ENCODE measurements around the gene TDRKH.
"Not testable (repeated sequence)": the region's sequence is repeated elsewhere in the genome, so short reads cannot be mapped to it uniquely, and the experiment has no call there.

Gene TDRKH

GRCh38 chr1:151780736-151781135 lies 9.6 kb downstream of the TDRKH start:
- not testable (repeated sequence) for H3K27me3 Mint-ChIP-seq; DNase-seq; H3K4me1 Mint-ChIP-seq (ENCODE audit: low read depth in 2 of 2); ATAC-seq (replicated peaks); H3K27ac Mint-ChIP-seq; H3K9me3 Mint-ChIP-seq; H3K4me3 Mint-ChIP-seq
- H3K36me3 Mint-ChIP-seq (ENCODE audit: insufficient read depth), result peaks cover 20% of the 10 kb centered on the region

- H3K4me1 Mint-ChIP-seq (ENCODE audit: low read depth in 2 of 2), result no peaks in the 10 kb centered on the region
- H3K36me3 Mint-ChIP-seq (ENCODE audit: insufficient read depth), result peaks cover 27% of the 10 kb centered on the region
- no peak for ATAC-seq (replicated peaks)
- no peak overlapping the region for H3K27ac Mint-ChIP-seq
- H3K4me3 Mint-ChIP-seq, result no peak overlapping the region
- H3K9me3 Mint-ChIP-seq, result no peaks in the 10 kb centered on the region
- H3K27me3 Mint-ChIP-seq, result no peaks in the 10 kb centered on the region
- DNase-seq, result no peak
Observed at GRCh38 chr1:151779852-151780251, 10.4 kb downstream of the TDRKH start.

DNA sequence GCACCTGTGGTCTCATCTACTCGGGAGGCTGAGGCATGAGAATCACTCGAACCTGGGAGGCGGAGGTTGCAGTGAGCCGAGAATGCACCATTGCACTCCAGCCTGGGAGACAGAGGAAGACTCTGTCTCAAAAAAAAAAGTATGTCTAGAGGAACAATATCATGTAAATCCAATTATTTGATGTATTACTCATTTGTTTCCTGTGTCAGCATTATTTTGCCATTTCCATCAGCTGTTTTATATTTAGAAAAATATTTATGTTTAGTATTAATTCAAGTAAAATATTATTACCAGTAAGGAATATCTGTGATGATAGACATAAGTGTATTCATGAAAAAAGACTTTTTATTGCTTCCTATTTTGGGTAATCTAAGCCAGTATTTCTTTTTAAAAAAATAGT lies 13.0 kb downstream of the TDRKH start:
- Mint-ChIP-seq H3K27me3 (no peaks in the 10 kb centered on the region), H3K36me3 (ENCODE audit: insufficient read depth) (peaks cover 31% of the 10 kb centered on the region), H3K4me1 (ENCODE audit: low read depth in 2 of 2) (no peaks in the 10 kb centered on the region), H3K9me3 (no peaks in the 10 kb centered on the region), H3K27ac (no peak overlapping the region), H3K4me3 (no peak overlapping the region)
- DNase-seq, result no peak
- no peak for ATAC-seq (replicated peaks)

- ATAC-seq (replicated peaks) (no peak), DNase-seq (no peak)
- no peak overlapping the region for H3K27ac Mint-ChIP-seq
- H3K36me3 Mint-ChIP-seq (ENCODE audit: insufficient read depth), result peaks cover 31% of the 10 kb centered on the region
- H3K4me1 Mint-ChIP-seq (ENCODE audit: low read depth in 2 of 2), result no peaks in the 10 kb centered on the region
- no peak overlapping the region for H3K4me3 Mint-ChIP-seq
- no peaks in the 10 kb centered on the region for H3K27me3 Mint-ChIP-seq
- no peaks in the 10 kb centered on the region for H3K9me3 Mint-ChIP-seq
Observed at GRCh38 chr1:151776665-151777062, 13.6 kb downstream of the TDRKH start.

DNA sequence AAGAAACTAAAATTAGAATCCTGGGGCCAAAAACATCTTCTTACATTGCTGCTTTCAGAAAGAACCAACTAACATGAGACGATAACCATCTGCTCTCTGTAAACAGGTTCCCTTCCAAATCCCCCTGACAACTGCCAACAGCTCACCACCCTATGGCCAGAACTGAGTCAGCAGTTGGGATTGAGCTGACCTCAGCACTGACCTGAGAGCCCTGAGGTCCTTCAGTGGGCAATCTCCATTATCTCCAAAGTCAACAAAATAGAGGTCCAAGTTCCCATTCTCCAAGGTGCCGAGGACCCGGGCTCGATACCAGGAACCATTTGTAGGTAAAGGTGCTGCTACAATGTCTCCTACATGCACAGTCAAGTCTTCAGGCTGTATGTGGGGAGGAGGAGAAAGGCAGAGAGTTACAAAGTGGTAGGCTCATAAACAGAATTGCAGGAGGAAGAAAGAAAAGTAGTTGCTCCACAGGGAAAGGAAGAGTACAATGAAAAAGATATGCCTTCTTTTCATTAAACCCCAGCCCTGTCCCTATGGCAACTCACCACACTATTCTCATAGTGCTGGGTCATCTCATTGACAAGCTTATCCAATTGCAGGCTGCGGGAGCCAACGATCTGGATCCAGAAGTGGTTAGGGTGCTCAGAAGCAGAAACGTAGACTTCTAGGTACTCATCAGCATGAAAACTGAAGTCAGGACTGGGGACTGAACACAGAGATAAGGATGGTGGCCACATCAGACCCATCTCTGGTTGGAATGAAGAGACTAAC lies 14.2 kb downstream of the TDRKH start:
- H3K4me3 Mint-ChIP-seq, result no peak overlapping the region
- H3K27me3 Mint-ChIP-seq, result no peaks in the 10 kb centered on the region
- DNase-seq (no peak), ATAC-seq (replicated peaks) (no peak)
- no peaks in the 10 kb centered on the region for H3K9me3 Mint-ChIP-seq
- H3K36me3 Mint-ChIP-seq (ENCODE audit: insufficient read depth), result peaks cover 33% of the 10 kb centered on the region
- no peaks in the 10 kb centered on the region for H3K4me1 Mint-ChIP-seq (ENCODE audit: low read depth in 2 of 2)
- no peak overlapping the region for H3K27ac Mint-ChIP-seq

DNA sequence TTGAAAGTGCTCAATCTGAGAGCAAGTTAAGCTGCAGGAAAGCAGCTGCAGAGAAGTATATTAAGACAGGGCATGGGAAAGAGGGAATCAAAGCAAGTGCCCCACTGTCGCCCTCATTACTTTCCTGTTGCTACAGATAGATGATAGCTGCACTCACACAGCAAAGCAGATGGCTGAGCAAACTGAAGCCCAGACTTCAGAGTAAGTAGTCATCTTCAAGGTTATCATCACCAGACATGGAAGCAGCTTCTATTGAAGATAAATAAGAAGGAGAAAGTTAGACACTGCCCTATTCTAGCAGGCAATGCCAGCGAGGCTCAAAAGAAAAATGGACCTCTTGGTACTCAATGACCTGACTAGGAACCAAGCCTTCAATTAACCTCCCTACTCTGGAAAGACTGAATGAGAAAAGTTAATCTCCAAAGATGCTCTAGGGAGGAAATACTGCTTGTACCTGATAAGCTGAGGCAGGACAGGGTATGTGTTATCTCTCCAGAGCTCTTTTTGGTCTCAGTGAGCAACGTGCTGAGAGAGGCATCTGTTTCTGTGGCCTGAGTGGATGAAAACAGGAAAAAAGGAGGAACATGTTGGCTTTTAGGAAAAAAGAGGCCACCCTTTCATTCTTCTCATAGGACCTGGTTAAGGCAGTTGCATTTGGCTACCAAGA lies 15.9 kb downstream of the TDRKH start:
- no peaks in the 10 kb centered on the region for H3K4me1 Mint-ChIP-seq (ENCODE audit: low read depth in 2 of 2)
- no peak for ATAC-seq (replicated peaks)
- no peak overlapping the region for H3K27ac Mint-ChIP-seq
- no peaks in the 10 kb centered on the region for H3K9me3 Mint-ChIP-seq
- peaks cover 33% of the 10 kb centered on the region for H3K36me3 Mint-ChIP-seq (ENCODE audit: insufficient read depth)
- H3K4me3 Mint-ChIP-seq, result no peak overlapping the region
- no peaks in the 10 kb centered on the region for H3K27me3 Mint-ChIP-seq
- no peak for DNase-seq

DNA sequence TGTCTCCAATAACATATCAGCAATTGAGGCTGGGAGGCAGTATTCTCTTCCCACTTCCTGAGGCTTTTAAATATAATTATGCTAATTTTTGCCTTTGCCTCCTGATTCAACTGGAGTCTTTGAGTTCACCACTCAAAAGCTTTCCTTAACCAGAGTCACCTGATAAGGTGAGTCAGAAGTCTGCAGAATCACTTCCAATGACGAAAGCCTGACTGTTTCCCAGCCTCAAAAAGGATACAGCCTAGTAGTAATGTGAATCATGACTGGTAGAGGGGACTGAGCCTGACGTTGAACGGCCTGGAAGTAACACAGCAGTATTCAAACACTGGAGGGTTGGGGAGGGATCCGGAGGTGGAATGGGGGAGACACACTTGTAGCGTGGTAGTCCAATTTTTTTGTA lies 16.6 kb downstream of the TDRKH start:
- Mint-ChIP-seq H3K36me3 (ENCODE audit: insufficient read depth) (peaks cover 29% of the 10 kb centered on the region), H3K27ac (no peak overlapping the region), H3K4me1 (ENCODE audit: low read depth in 2 of 2) (no peaks in the 10 kb centered on the region), H3K27me3 (no peaks in the 10 kb centered on the region), H3K4me3 (no peak overlapping the region), H3K9me3 (no peaks in the 10 kb centered on the region)
- ATAC-seq (replicated peaks) (no peak), DNase-seq (no peak)

GRCh38 chr1:151769270-151769669 lies 21.0 kb downstream of the TDRKH start:
- ATAC-seq (replicated peaks); DNase-seq; H3K4me1 Mint-ChIP-seq (ENCODE audit: low read depth in 2 of 2); H3K27me3 Mint-ChIP-seq; H3K27ac Mint-ChIP-seq; H3K36me3 Mint-ChIP-seq (ENCODE audit: insufficient read depth); H3K9me3 Mint-ChIP-seq; H3K4me3 Mint-ChIP-seq: not testable (repeated sequence)

GRCh38 chr1:151768351-151769066 lies 21.8 kb downstream of the TDRKH start:
- not testable (repeated sequence) for H3K36me3 Mint-ChIP-seq (ENCODE audit: insufficient read depth); ATAC-seq (replicated peaks); H3K4me3 Mint-ChIP-seq; H3K27me3 Mint-ChIP-seq; H3K27ac Mint-ChIP-seq; H3K4me1 Mint-ChIP-seq (ENCODE audit: low read depth in 2 of 2); DNase-seq; H3K9me3 Mint-ChIP-seq

- Mint-ChIP-seq H3K36me3 (ENCODE audit: insufficient read depth) (peaks cover 47% of the 10 kb centered on the region), H3K27ac (peak overlapping the region; percentile 97 to 98), H3K4me1 (ENCODE audit: low read depth in 2 of 2) (peaks cover 14 to 15% of the 10 kb centered on the region in 2 donors), H3K4me3 (peak overlapping the region; percentile 95 to 97), H3K9me3 (no peaks in the 10 kb centered on the region), H3K27me3 (no peaks in the 10 kb centered on the region)
- ATAC-seq (replicated peaks) (no peak), DNase-seq (no peak)
Observed at GRCh38 chr1:151763990-151764389, 26.3 kb downstream of the TDRKH start.

GRCh38 chr1:151762941-151763921 lies 27.1 kb downstream of the TDRKH start, which contains the start of gene MRPL9:
MRPL9 (minus strand) TSS chr1:151763496; CDS start chr1:151763479, 17 bp downstream.
- no peaks in the 10 kb centered on the region for H3K9me3 Mint-ChIP-seq
- H3K27me3 Mint-ChIP-seq, result no peaks in the 10 kb centered on the region
- peak within 1 kb of the TSS; percentile 95 to 97 for H3K4me3 Mint-ChIP-seq
- H3K4me1 Mint-ChIP-seq (ENCODE audit: low read depth in 2 of 2), result peaks cover 14 to 15% of the 10 kb centered on the region in 2 donors
- H3K27ac Mint-ChIP-seq, result peak within 1 kb of the TSS; percentile 97 to 98
- peak; percentile 80 to 87 (median 80) for DNase-seq
- peaks cover 53% of the 10 kb centered on the region for H3K36me3 Mint-ChIP-seq (ENCODE audit: insufficient read depth)
- peak; percentile 97 for ATAC-seq (replicated peaks)

- Mint-ChIP-seq H3K9me3 (no peaks in the 10 kb centered on the region), H3K27me3 (no peaks in the 10 kb centered on the region), H3K4me3 (no peak overlapping the region), H3K27ac (peak overlapping the region in 1 of 2 donors; percentile 72), H3K36me3 (ENCODE audit: insufficient read depth) (peaks cover 64% of the 10 kb centered on the region), H3K4me1 (ENCODE audit: low read depth in 2 of 2) (peaks cover 20 to 21% of the 10 kb centered on the region in 2 donors)
- ATAC-seq (replicated peaks) (no peak), DNase-seq (no peak)
Observed at GRCh38 chr1:151760597-151761385, 29.5 kb downstream of the TDRKH start.

Measured in effector memory CD8-positive, alpha-beta T cell (primary cell).